ENCODE measurements around the gene RAB3IL1. TPM values are rescaled to one million over a fixed set of nuclear protein-coding genes. Genes with fewer than 3 reads are reported as not detected.
A peak's percentile ranks its signal among the peaks of the same experiment; 100 is the strongest.

The RAB3IL1 gene
- total and polyA plus RNA-seq, 8 donors, result 0.58 to 13.3 (median 10.1) TPM; not detected in 1

DNA sequence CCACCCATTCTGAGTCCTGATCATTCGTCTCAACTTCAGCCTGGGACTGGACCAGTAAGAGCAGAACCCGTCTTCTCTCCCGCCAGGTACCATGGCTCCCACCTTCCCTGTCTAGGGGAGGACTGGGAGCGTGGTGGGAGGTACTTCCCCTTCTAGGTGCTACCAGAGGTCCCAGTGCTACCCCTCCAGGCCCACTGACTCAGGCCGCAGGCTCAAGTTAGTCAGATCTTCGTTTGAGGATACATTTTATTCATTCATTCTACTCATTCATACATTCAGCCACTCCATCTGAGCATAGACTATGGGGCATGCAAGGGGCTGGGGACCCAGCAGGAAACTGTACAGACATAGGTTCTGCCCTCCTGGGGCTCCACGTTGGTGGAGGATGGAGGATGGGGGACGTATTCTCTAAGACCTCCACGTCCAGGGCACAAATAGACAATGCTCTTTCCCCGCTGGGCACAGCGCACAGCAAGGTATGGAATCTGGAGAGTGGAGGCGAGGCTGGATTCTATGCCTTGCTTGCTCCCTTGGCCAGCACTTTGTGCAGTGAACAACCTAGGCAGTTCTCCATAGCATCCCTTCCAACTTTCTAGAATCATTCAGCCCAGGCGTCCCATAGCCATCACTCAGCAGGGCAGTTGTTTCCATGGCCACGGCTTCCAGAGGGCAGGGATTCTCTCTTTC, 1.0 kb upstream of the RAB3IL1 start:
- DNase-seq, result no peak

DNA sequence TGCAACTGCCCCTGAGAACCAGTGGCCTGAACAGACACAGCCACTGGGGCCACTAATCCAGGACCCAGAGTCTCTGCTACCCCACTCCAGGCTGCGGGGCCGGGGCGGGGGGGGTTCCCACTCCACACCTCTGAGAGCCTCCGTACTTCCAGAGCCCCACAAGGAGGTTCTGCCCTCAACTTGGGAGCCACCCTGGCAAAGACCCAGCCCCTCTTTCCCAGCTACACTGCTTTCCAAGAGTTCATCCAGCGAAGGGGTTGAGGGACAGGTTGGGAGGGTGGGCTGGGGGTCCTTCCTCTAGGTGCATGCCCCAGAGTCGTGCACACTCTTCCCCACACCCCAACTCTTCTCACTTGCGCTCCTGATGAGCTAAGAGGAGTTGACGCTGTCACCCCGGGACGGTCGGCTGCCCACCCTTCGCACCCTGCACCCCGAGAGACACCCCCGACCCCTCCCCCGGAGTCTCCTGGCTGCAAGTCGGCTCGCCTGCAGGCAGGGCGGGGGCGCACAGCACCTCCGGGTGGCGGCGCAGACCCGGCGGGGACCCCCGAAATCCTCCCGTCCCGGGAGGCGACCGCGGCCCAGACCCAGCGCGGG, 531 bp downstream of the RAB3IL1 start:
- intact Hi-C loops (cut with DNase I; ENCODE audit: low total_unique reads), result no loop called here
- Histone ChIP-seq H3K27ac (peak overlapping the region in 4 of 5 donors; percentile 73 to 85 (median 74)), H3K9me3 (no peaks in the 10 kb centered on the region), H3K4me3 (peak overlapping the region; percentile 59 to 64 (median 61)), H3K4me1 (peaks cover 21 to 48% (median 38%) of the 10 kb centered on the region in 4 donors), H3K36me3 (no peaks in the 10 kb centered on the region), H3K27me3 (peaks cover 0 to 48% (median 14%) of the 10 kb centered on the region in 3 donors)
- TF ChIP-seq POLR2AphosphoS5 (IDR thresholded peaks at IDR 0.05) (no peak), POLR2A (IDR thresholded peaks at IDR 0.05) (no peak), EP300 (IDR thresholded peaks at IDR 0.05) (no peak)
- TF ChIP-seq, protein P1, sequence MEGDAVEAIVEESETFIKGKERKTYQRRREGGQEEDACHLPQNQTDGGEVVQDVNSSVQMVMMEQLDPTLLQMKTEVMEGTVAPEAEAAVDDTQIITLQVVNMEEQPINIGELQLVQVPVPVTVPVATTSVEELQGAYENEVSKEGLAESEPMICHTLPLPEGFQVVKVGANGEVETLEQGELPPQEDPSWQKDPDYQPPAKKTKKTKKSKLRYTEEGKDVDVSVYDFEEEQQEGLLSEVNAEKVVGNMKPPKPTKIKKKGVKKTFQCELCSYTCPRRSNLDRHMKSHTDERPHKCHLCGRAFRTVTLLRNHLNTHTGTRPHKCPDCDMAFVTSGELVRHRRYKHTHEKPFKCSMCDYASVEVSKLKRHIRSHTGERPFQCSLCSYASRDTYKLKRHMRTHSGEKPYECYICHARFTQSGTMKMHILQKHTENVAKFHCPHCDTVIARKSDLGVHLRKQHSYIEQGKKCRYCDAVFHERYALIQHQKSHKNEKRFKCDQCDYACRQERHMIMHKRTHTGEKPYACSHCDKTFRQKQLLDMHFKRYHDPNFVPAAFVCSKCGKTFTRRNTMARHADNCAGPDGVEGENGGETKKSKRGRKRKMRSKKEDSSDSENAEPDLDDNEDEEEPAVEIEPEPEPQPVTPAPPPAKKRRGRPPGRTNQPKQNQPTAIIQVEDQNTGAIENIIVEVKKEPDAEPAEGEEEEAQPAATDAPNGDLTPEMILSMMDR (IDR thresholded peaks at IDR 0.05), result no peak
- no peak for DNase-seq
- 3 to 8% (median 7%) methylated on average over 18 to 32 of the region's 32 CpGs for WGBS, 5 donors

More for the DNA sequence above, 1.0 kb upstream of the RAB3IL1 start:
- H3K9me3 ChIP-seq, result no peaks in the 10 kb centered on the region
- H3K4me1 ChIP-seq, result peaks cover 29 to 48% (median 37%) of the 10 kb centered on the region in 4 donors
- peaks cover 0 to 48% (median 14%) of the 10 kb centered on the region in 3 donors for H3K27me3 ChIP-seq
- H3K27ac ChIP-seq, result peak overlapping the region in 4 of 5 donors; percentile 73 to 85 (median 74)
- peak overlapping the region in 3 of 4 donors; percentile 60 to 64 (median 62) for H3K4me3 ChIP-seq
- intact Hi-C loops (cut with DNase I; ENCODE audit: low total_unique reads), result no loop called here
- H3K36me3 ChIP-seq, result no peaks in the 10 kb centered on the region
- 74 to 82% (median 78%) methylated on average over 10 to 14 of the region's 14 CpGs for WGBS, 5 donors
- TF ChIP-seq, protein P1 (IDR thresholded peaks at IDR 0.05), result no peak
- TF ChIP-seq EP300 (IDR thresholded peaks at IDR 0.05) (no peak), POLR2A (IDR thresholded peaks at IDR 0.05) (no peak), POLR2AphosphoS5 (IDR thresholded peaks at IDR 0.05) (no peak)

DNA sequence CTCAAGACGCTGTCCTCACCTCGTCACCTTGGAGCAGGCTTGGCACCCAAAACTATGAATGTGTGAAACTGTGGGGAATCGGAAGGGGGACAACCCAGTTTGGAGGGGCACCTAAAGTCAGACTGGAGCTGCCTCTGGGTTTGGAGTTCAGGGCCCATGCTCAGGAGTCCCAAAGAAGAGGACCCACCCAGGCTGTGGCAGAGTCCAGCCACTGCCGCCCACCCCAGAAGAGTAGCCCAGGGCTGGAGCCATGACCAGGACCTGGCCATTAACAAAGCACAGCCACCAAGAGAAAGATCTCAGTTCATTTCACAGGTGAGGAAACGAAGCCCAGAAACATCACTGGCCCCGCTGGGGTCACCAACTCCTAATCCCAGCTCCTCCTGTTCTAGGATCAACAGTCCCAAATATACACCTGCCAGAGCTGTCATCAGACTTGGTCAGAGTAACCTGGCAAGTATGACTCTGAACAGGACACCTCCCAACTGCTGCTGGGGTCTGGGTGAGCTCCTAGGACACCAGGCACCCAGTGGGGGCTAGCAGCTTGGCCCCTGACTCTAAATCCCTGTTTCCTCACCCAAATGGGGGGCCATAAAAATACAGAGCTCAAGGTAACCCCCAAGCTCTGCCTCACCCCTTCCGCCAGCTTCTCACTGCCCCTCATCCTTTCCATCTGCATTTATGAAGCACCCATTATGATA, 2.7 kb downstream of the RAB3IL1 start:
- H3K36me3 ChIP-seq, result no peaks in the 10 kb centered on the region
- 76 to 88% (median 84%) methylated on average over 7 of the region's 7 CpGs for WGBS, 5 donors

More for the DNA sequence above, 2.7 kb downstream of the RAB3IL1 start:
- Histone ChIP-seq H3K9me3 (no peaks in the 10 kb centered on the region), H3K27me3 (peaks cover 0 to 33% (median 14%) of the 10 kb centered on the region in 3 donors), H3K4me1 (peaks cover 21 to 52% (median 35%) of the 10 kb centered on the region in 4 donors), H3K4me3 (peak overlapping the region in 1 of 4 donors; percentile 62), H3K27ac (peak overlapping the region in 1 of 5 donors; percentile 85)
- TF ChIP-seq EP300 (IDR thresholded peaks at IDR 0.05) (no peak), POLR2AphosphoS5 (IDR thresholded peaks at IDR 0.05) (no peak), POLR2A (IDR thresholded peaks at IDR 0.05) (no peak)
- TF ChIP-seq, protein P1 (IDR thresholded peaks at IDR 0.05), result no peak
- intact Hi-C loops (cut with DNase I; ENCODE audit: low total_unique reads), result no loop called here
- no peak for DNase-seq

Data from stomach (tissue), 9 donors.